HCT116 (cell line): ENCODE measurements around the gene PGC. TPM values are rescaled to one million over a fixed set of nuclear protein-coding genes. Genes with fewer than 3 reads are reported as not detected.

Source experiments
- ATAC-seq: fragments of 200-7000 bp; cut with Tn5 transposase; 2 replicates; pipeline ENCODE4 v1.9.1; 2020; ENCODE audit warnings: mild to moderate bottlenecking, moderate library complexity
- BruUV-seq: library from RNA; stranded (reverse); fragments of 400-500 nt; replicated peaks from 2 replicates; lab custom pipeline; 2021; lab: Mats Ljungman, UMichigan
- CTCF ChIA-PET: fragments of 300-600 bp; sonication (Branson Sonifier 250); formaldehyde crosslinking; loops from one replicate; lab custom pipeline; 2021; ENCODE audit warnings: antibody characterized with exemption; lab: Charles Lee
- POLR2A ChIA-PET: fragments of 300-600, 350-600 bp; sonication (Branson Sonifier 250); formaldehyde crosslinking; loops from one replicate; lab custom pipeline; 2021; ENCODE audit warnings: antibody characterized with exemption; lab: Charles Lee
- RAD21 ChIA-PET, 2 experiments: fragments of 300-600 bp; sonication (Branson Sonifier 250); formaldehyde crosslinking; loops; one replicate each; lab custom pipeline; 2023; ENCODE audit warnings: low total read pairs in 2 of 2; ENCODE audit not compliant: uncharacterized antibody in 2 of 2, unreplicated experiment in 2 of 2, low non-redundant PET in 1 of 2; lab: Charles Lee
- DNase-seq: peaks from one replicate; pipeline ENCODE4 v3.0.0-alpha.2; 2010; ENCODE audit warnings: low read depth, low spot score
- H2AFZ ChIP-seq: fragments of 200-600 bp; shearing (Covaris generic), sonication (generic); 2 replicates; pipeline ENCODE4 v1.6.1; 2017; ENCODE audit warnings: low read depth, mixed run types, mixed read lengths, antibody characterized with exemption, low read length; ENCODE audit not compliant: poor library complexity, severe bottlenecking
- H3K27ac ChIP-seq: 2 replicates; pipeline ENCODE4 v1.5.1; 2012; ENCODE audit warnings: low read depth, low read length
- H3K27me3 ChIP-seq: fragments of 200-600 bp; sonication (generic); 2 replicates; pipeline ENCODE4 v1.6.1; 2016; ENCODE audit warnings: mixed run types, low read length, mixed read lengths; ENCODE audit not compliant: insufficient read depth
- H3K36me3 ChIP-seq, 2 experiments: fragments of 200-500 bp in 1 of 2; fragments of 200-600 bp in 1 of 2; sonication (Bioruptor generic) in 1 of 2; sonication (generic) in 1 of 2; 2 replicates each; pipeline versions ENCODE4 v1.5.1 to v1.6.1; 2014 to 2016; ENCODE audit warnings: low read length in 2 of 2, inconsistent platforms in 1 of 2, mixed read lengths in 1 of 2, mixed run types in 1 of 2; ENCODE audit not compliant: insufficient read depth in 2 of 2, control insufficient read depth in 1 of 2
- H3K4me1 ChIP-seq, 2 experiments: fragments of 200-600 bp in 1 of 2; sonication (generic) in 1 of 2; 2 replicates each; pipeline versions ENCODE4 v1.5.1 to v1.6.1; 2012 to 2017; ENCODE audit warnings: low read length in 2 of 2, inconsistent platforms in 1 of 2, mild to moderate bottlenecking in 1 of 2, mixed read lengths in 1 of 2, mixed run types in 1 of 2, moderate library complexity in 1 of 2; ENCODE audit not compliant: insufficient read depth in 2 of 2, control insufficient read depth in 1 of 2
- H3K4me2 ChIP-seq: fragments of 200-600 bp; sonication (generic); 2 replicates; pipeline ENCODE4 v1.6.1; 2017; ENCODE audit warnings: mixed run types, low read length, mixed read lengths
- H3K4me3 ChIP-seq, 2 experiments: fragments of 200-600 bp in 1 of 2; sonication (generic) in 1 of 2; replicated peaks in 1 of 2; 2 replicates each; pipeline ENCODE4 v1.5.1; 2011 to 2016; ENCODE audit warnings: low read length in 2 of 2, control low read depth in 1 of 2, low read depth in 1 of 2, mild to moderate bottlenecking in 1 of 2, mixed read lengths in 1 of 2, mixed run types in 1 of 2
- H3K79me2 ChIP-seq: fragments of 200-600 bp; sonication (generic); 2 replicates; pipeline ENCODE4 v1.6.1; 2017; ENCODE audit warnings: mild to moderate bottlenecking, mixed run types, low read length, moderate library complexity, mixed read lengths; ENCODE audit not compliant: insufficient read depth
- H3K9ac ChIP-seq: fragments of 200-600 bp; sonication (generic); 2 replicates; pipeline ENCODE4 v1.6.1; 2016; ENCODE audit warnings: low read length, mixed read lengths
- H3K9me2 ChIP-seq: fragments of 200-600 bp; sonication (generic), shearing (Covaris generic); 2 replicates; pipeline ENCODE4 v1.6.1; 2017; ENCODE audit warnings: mixed run types, mild to moderate bottlenecking, moderate library complexity; ENCODE audit not compliant: insufficient read depth
- H3K9me3 ChIP-seq, 2 experiments: fragments of 200-500 bp in 1 of 2; fragments of 200-600 bp in 1 of 2; sonication (Bioruptor generic) in 1 of 2; sonication (generic) in 1 of 2; 2 replicates each; pipeline ENCODE4 v1.6.1; 2014 to 2017; ENCODE audit warnings: low read length in 2 of 2, mixed read lengths in 2 of 2, inconsistent platforms in 1 of 2, low read depth in 1 of 2, mild to moderate bottlenecking in 1 of 2, mixed run types in 1 of 2, moderate library complexity in 1 of 2; ENCODE audit not compliant: control insufficient read depth in 1 of 2, insufficient read depth in 1 of 2
- H4K20me1 ChIP-seq: fragments of 200-600 bp; sonication (generic), shearing (Covaris generic); 2 replicates; pipeline ENCODE4 v1.6.1; 2017; ENCODE audit warnings: mixed run types, mild to moderate bottlenecking, moderate library complexity; ENCODE audit not compliant: insufficient read depth
- POLR2AphosphoS5 ChIP-seq: IDR thresholded peaks from 2 replicates; pipeline ENCODE4 v1.6.1; 2011; ENCODE audit warnings: mild to moderate bottlenecking, low read depth, low read length, moderate library complexity
- SIN3A ChIP-seq: IDR thresholded peaks from 2 replicates; pipeline ENCODE4 v1.6.1; 2012; ENCODE audit warnings: low read depth
- ZNF274 ChIP-seq: fragments of 200-500 bp; sonication (Bioruptor generic); IDR thresholded peaks from 2 replicates; pipeline ENCODE4 v1.6.1; 2014; ENCODE audit warnings: mild to moderate bottlenecking, low read depth, low read length, inconsistent platforms
- intact Hi-C: fragments of 100-400 bp; cut with micrococcal nuclease; formaldehyde crosslinking; loops from 2 replicates; pipeline ENCODE4 v1.10.0; 2022
- total RNA-seq: library from RNA; stranded (reverse); gene quantifications from one replicate; pipeline ENCODE4 v1.2.1, GENCODE V29; 2021; ENCODE audit not compliant: unreplicated experiment
- TF ChIP-seq, protein P1 (sequence below): IDR thresholded peaks from 2 replicates; pipeline ENCODE4 v1.6.1; 2012

Gene PGC
- total RNA-seq, 1 experiment from 2014 or later, result 1.2 TPM

DNA sequence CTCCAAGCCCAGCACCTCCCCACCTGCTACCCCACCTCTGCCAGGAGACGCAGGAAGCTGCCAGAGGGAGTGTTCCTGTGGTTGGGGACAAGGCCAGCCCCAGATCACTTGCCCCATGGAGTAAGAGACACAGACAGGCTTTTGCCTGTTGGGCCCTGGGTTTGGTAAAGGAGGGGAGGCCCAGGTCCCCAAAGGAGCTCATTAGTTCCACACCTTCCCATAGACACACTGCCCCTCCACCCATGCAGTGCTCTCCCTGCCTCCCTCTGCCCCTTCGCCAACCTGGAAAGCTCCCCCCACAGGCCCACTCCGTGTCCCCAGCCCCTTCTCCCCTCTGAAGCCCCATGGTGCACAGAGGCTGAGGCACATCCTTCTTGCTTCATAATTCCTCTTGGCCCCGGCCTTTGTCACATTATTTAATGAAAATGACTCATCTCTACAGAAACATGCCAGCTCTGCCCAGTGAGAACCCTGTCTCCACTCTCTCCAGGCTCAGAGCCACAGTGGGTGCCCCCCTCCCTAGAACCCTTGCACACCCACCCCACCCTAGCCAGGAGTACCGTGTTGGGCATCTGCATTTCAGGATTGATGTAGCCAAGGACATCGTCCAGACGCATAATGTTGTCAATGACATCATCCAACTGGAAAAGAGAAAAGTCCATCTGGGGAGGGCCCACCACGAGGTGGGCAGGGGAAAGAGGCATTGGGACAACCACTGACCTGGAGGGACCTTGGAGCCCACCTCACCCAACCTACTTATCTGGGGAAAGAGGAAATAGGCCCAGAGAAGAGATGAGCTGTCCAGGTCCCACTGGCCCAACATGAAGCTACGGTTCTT is 57.8 kb downstream of the PGC start:
- ChIA-PET POLR2A (no interaction called here), RAD21 (no interaction called here), CTCF (interaction anchor here (0.8 to 1.5 kb wide), 3 partner anchors 10 to 87 kb away, joined by 3 to 6 read pairs (median 5); no protein-coding TSS in a partner anchor)
- ATAC-seq (no peak), DNase-seq (no peak)
- Histone ChIP-seq H3K4me3 (no peak overlapping the region), H3K9me2 (no peaks in the 10 kb centered on the region), H3K27me3 (no peaks in the 10 kb centered on the region), H3K79me2 (no peaks in the 10 kb centered on the region), H3K4me2 (no peak overlapping the region; the same call in 1 of the 2 replicates), H2AFZ (no peak overlapping the region), H3K9me3 (no peaks in the 10 kb centered on the region), H3K4me1 (peaks cover 0 to 8% of the 10 kb centered on the region in 2 experiments; a peak in 2 of 4 replicates), H4K20me1 (no peaks in the 10 kb centered on the region), H3K27ac (no peak overlapping the region), H3K36me3 (no peaks in the 10 kb centered on the region), H3K9ac (no peak overlapping the region)
- BruUV-seq, result no TSS peak
- TF ChIP-seq, protein P1, sequence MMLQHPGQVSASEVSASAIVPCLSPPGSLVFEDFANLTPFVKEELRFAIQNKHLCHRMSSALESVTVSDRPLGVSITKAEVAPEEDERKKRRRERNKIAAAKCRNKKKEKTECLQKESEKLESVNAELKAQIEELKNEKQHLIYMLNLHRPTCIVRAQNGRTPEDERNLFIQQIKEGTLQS, result no peak
- no peak for TF ChIP-seq POLR2AphosphoS5
- intact Hi-C loops, result no loop called here

DNA sequence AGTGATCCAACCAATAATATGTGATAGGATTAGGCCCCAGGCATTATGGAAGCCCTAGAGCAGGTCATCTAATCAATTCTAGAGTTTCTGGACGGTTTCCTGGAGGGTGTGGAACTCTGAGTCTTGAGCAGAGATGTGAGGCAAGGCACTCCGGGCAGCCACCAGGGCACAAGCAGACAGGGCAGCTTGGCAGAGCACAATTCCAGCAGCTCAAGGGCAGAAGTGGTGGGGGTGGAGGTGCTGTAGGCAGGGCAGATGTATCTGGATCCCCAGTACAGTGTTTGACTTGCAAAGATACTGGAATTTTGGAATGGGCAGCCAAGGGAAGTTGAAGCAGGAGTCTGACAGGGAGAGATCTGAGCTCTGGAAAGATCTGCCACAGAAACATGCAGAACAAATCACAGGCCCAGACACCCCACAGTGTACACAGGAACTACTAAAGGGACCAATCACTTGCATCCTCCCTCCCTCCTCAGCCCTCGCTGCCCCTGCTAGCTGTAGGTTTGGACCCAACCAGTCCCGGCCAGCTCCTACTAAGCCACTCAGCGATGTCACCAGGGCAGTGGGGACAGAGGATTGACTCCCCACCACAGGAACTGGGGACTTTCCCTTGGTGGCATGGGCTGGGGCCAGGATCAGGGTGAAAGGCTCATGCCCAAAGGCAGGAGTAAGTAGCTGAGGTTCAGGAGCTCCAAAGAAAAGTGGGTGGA is 58.8 kb downstream of the PGC start:
- Histone ChIP-seq H2AFZ (no peak overlapping the region), H3K4me1 (peaks cover 0 to 12% of the 10 kb centered on the region in 2 experiments; a peak in 2 of 4 replicates), H3K9ac (no peak overlapping the region), H3K79me2 (no peaks in the 10 kb centered on the region), H4K20me1 (no peaks in the 10 kb centered on the region), H3K9me3 (no peaks in the 10 kb centered on the region), H3K4me3 (no peak overlapping the region), H3K27ac (no peak overlapping the region), H3K9me2 (no peaks in the 10 kb centered on the region), H3K4me2 (no peak overlapping the region), H3K36me3 (no peaks in the 10 kb centered on the region), H3K27me3 (no peaks in the 10 kb centered on the region)
- ChIA-PET POLR2A (no interaction called here), CTCF (interaction anchor here (1.5 kb wide), 1 partner anchor 18 kb away, joined by 6 read pairs; no protein-coding TSS in a partner anchor), RAD21 (no interaction called here)
- ATAC-seq, result no peak
- no TSS peak for BruUV-seq
- no peak for DNase-seq
- no peak for TF ChIP-seq SIN3A
- TF ChIP-seq ZNF274, result no peak
- intact Hi-C loops, result no loop called here
